K562 (cell line): Measurements from ENCODE around the gene S100A2.

Experiments
- EHMT2 ChIP-seq: fragments of 450-650 bp; IDR thresholded peaks from 2 replicates; pipeline ENCODE4 v1.6.1; 2018; ENCODE audit warnings: antibody characterized with exemption
- HDGF ChIP-seq: fragments of 450-650 bp; IDR thresholded peaks from 2 replicates; pipeline ENCODE4 v1.6.1; 2016
- HLTF ChIP-seq: fragments of 450-650 bp; IDR thresholded peaks from 2 replicates; pipeline ENCODE4 v1.6.1; 2016
- JUND ChIP-seq, 2 experiments: IDR thresholded peaks; 2 replicates in 1 of 2; 3 replicates in 1 of 2; pipeline ENCODE4 v1.6.1; 2011; ENCODE audit warnings: borderline replicate concordance in 2 of 2, low read depth in 2 of 2, low read length in 2 of 2, improper control_type of control experiment in 1 of 2, missing biosample characterization in 1 of 2, missing genetic modification characterization in 1 of 2, missing genetic modification reagents in 1 of 2
- MAX ChIP-seq: sonication (generic); formaldehyde crosslinking; IDR thresholded peaks from 2 replicates; pipeline ENCODE4 v1.9.0; 2022; ENCODE audit warnings: mild to moderate bottlenecking, missing genetic modification reagents
- NRF1 ChIP-seq, 2 experiments: fragments of 450-650 bp; IDR thresholded peaks in 1 of 2; conservative IDR thresholded peaks in 1 of 2; 2 replicates each; pipeline ENCODE4 v1.6.1; 2014; ENCODE audit warnings: mild to moderate bottlenecking in 2 of 2
- RBBP5 ChIP-seq: fragments of 200-600 bp; sonication (generic); IDR thresholded peaks from 2 replicates; pipeline ENCODE4 v1.6.1; 2012; ENCODE audit warnings: borderline replicate concordance, mild to moderate bottlenecking, low read length, control low read depth, inconsistent platforms; ENCODE audit not compliant: insufficient read depth, poor library complexity, severe bottlenecking
- THRA ChIP-seq: fragments of 450-650 bp; IDR thresholded peaks from 2 replicates; pipeline ENCODE4 v1.6.1; 2017; ENCODE audit warnings: mild to moderate bottlenecking, moderate library complexity
- YY1 ChIP-seq, 3 experiments: IDR thresholded peaks; 2 replicates each; pipeline ENCODE4 v1.6.1; 2011; ENCODE audit warnings: low read length in 2 of 3, mild to moderate bottlenecking in 2 of 3, moderate library complexity in 2 of 3, borderline replicate concordance in 1 of 3, control low read depth in 1 of 3, low read depth in 1 of 3; ENCODE audit not compliant: insufficient read depth in 3 of 3, insufficient replicate concordance in 2 of 3, control insufficient read depth in 1 of 3, insufficient read length in 1 of 3; ENCODE audit errors: extremely low read depth in 1 of 3
- ZNF551 ChIP-seq: fragments of 250-450 bp; sonication (Bioruptor Pico); IDR thresholded peaks from 2 replicates; pipeline ENCODE4 v1.5.0; 2021; ENCODE audit warnings: mild to moderate bottlenecking, moderate library complexity

- no peak for TF ChIP-seq HDGF
- no peak for TF ChIP-seq THRA
- no peak for TF ChIP-seq ZNF551 (CRISPR knock-in tag)
- TF ChIP-seq EHMT2, result no peak
- TF ChIP-seq YY1 (IDR thresholded peaks at IDR 0.05; ENCODE audit: borderline replicate concordance in 1 of 3, control insufficient read depth in 1 of 3, extremely low read depth in 1 of 3, insufficient read depth in 3 of 3, insufficient read length in 1 of 3, insufficient replicate concordance in 2 of 3, low read depth in 1 of 3, low read length in 2 of 3), result no peak
- TF ChIP-seq NRF1 (conservative IDR thresholded peaks at IDR 0.05 in 1 of 2, IDR thresholded peaks at IDR 0.05 in 1 of 2), result no peak
- no peak for TF ChIP-seq RBBP5
- no peak for TF ChIP-seq HLTF
- TF ChIP-seq JUND (IDR thresholded peaks at IDR 0.05; ENCODE audit: borderline replicate concordance, low read depth, low read length), result no peak
- TF ChIP-seq JUND (tag; IDR thresholded peaks at IDR 0.05; ENCODE audit: borderline replicate concordance, low read depth, low read length), result no peak
- no peak for TF ChIP-seq MAX (CRISPR knock-in tag)
Observed at GRCh38 chr1:153588482-153588881, 22.8 kb upstream of the S100A2 start.
